CD4-positive, alpha-beta T cell treated with Interleukin-4 for 4 hours (primary cell): ENCODE results near the gene DHX35.
"Not testable (repeated sequence)": the region's sequence is repeated elsewhere in the genome, so short reads cannot be mapped to it uniquely, and the experiment has no call there.

ENCODE experiments used
- DNase-seq: peaks from one replicate; pipeline ENCODE4 v3.0.0-alpha.2; 2020

Gene DHX35

GRCh38 chr20:38941726-38942389, 20.3 kb upstream of the DHX35 start:
- no peak for DNase-seq

GRCh38 chr20:38945012-38945411, 17.1 kb upstream of the DHX35 start:
- no peak for DNase-seq

GRCh38 chr20:38946836-38947235, 15.3 kb upstream of the DHX35 start:
- DNase-seq = no peak

GRCh38 chr20:38947931-38948362, 14.2 kb upstream of the DHX35 start:
- DNase-seq = no peak

- DNase-seq = no peak
Observed at GRCh38 chr20:38950254-38950653, 11.9 kb upstream of the DHX35 start.

- DNase-seq = no peak
Observed at GRCh38 chr20:38951611-38952010, 10.5 kb upstream of the DHX35 start.

GRCh38 chr20:38952153-38952552, 10.0 kb upstream of the DHX35 start:
- no peak for DNase-seq

GRCh38 chr20:38953630-38954340, 8.4 kb upstream of the DHX35 start:
- DNase-seq = no peak

GRCh38 chr20:38957235-38957876, 4.8 kb upstream of the DHX35 start:
- no peak for DNase-seq

- DNase-seq = no peak
Observed at GRCh38 chr20:38957915-38958485, 4.1 kb upstream of the DHX35 start.

GRCh38 chr20:38960187-38960687, 1.9 kb upstream of the DHX35 start:
- DNase-seq = not testable (repeated sequence)

GRCh38 chr20:38961530-38962043, 557 bp upstream of the DHX35 start:
- DNase-seq = no peak

GRCh38 chr20:38962928-38963401, 821 bp downstream of the DHX35 start:
- DNase-seq = no peak

GRCh38 chr20:38963745-38964144, 1.6 kb downstream of the DHX35 start:
- DNase-seq = no peak

GRCh38 chr20:38965264-38965663, 3.1 kb downstream of the DHX35 start:
- no peak for DNase-seq

- no peak for DNase-seq
Observed at GRCh38 chr20:38968090-38968489, 5.9 kb downstream of the DHX35 start.

GRCh38 chr20:38969708-38970107, 7.6 kb downstream of the DHX35 start:
- no peak for DNase-seq

- no peak for DNase-seq
Observed at GRCh38 chr20:38970302-38970701, 8.2 kb downstream of the DHX35 start.

- DNase-seq = no peak
Observed at GRCh38 chr20:38973107-38973506, 11.0 kb downstream of the DHX35 start.

- no peak for DNase-seq
Observed at GRCh38 chr20:38973645-38974044, 11.5 kb downstream of the DHX35 start.

- DNase-seq = no peak
Observed at GRCh38 chr20:38975539-38976120, 13.5 kb downstream of the DHX35 start.

- no peak for DNase-seq
Observed at GRCh38 chr20:38979434-38979833, 17.3 kb downstream of the DHX35 start.

GRCh38 chr20:38979842-38980241, 17.7 kb downstream of the DHX35 start:
- no peak for DNase-seq
